Measurements from ENCODE around the gene TBC1D1.
A peak's percentile ranks its signal among the peaks of the same experiment; 100 is the strongest.

TBC1D1 gene

GRCh38 chr4:38154252-38154651 lies 263.4 kb downstream of the TBC1D1 start:
- DNase-seq: no peak

GRCh38 chr4:38154681-38155588 lies 264.1 kb downstream of the TBC1D1 start:
- DNase-seq: peak in 1 of 5 donors; percentile 78

GRCh38 chr4:38155589-38156294 lies 264.9 kb downstream of the TBC1D1 start:
- no peak for DNase-seq

GRCh38 chr4:38157592-38157991 lies 266.7 kb downstream of the TBC1D1 start:
- DNase-seq: no peak

- peak in 4 of 5 donors; percentile 27 to 85 (median 42) for DNase-seq
Measured at GRCh38 chr4:38160487-38161207, 269.8 kb downstream of the TBC1D1 start.

GRCh38 chr4:38161208-38162113 lies 270.6 kb downstream of the TBC1D1 start:
- DNase-seq: no peak

- no peak for DNase-seq
Measured at GRCh38 chr4:38162240-38162784, 271.4 kb downstream of the TBC1D1 start.

GRCh38 chr4:38163216-38164006 lies 272.5 kb downstream of the TBC1D1 start:
- DNase-seq: peak in 1 of 5 donors; percentile 39

GRCh38 chr4:38164346-38164745 lies 273.5 kb downstream of the TBC1D1 start:
- DNase-seq: no peak

GRCh38 chr4:38166082-38166481 lies 275.2 kb downstream of the TBC1D1 start:
- peak in 1 of 5 donors; percentile 21 for DNase-seq

- no peak for DNase-seq
Measured at GRCh38 chr4:38166768-38167167, 275.9 kb downstream of the TBC1D1 start.

GRCh38 chr4:38167973-38168372 lies 277.1 kb downstream of the TBC1D1 start:
- DNase-seq: no peak

GRCh38 chr4:38169524-38169923 lies 278.6 kb downstream of the TBC1D1 start:
- DNase-seq: no peak

GRCh38 chr4:38170338-38171169 lies 279.7 kb downstream of the TBC1D1 start:
- no peak for DNase-seq

GRCh38 chr4:38172078-38172477 lies 281.2 kb downstream of the TBC1D1 start:
- DNase-seq: no peak

- no peak for DNase-seq
Measured at GRCh38 chr4:38173935-38174518, 283.1 kb downstream of the TBC1D1 start.

- no peak for DNase-seq
Measured at GRCh38 chr4:38174801-38175200, 283.9 kb downstream of the TBC1D1 start.

GRCh38 chr4:38176165-38176564 lies 285.3 kb downstream of the TBC1D1 start:
- no peak for DNase-seq

GRCh38 chr4:38177035-38177546 lies 286.2 kb downstream of the TBC1D1 start:
- peak in 4 of 5 donors; percentile 20 to 86 (median 24) for DNase-seq
